ENCODE measurements around the gene TRAF2. TPM values are rescaled to one million over a fixed set of nuclear protein-coding genes. Genes with fewer than 3 reads are reported as not detected.

Gene TRAF2
- total and polyA plus RNA-seq, 2 of the 4 experiments (the other 2 are of a cell fraction): 6.6 to 12.0 TPM

DNA sequence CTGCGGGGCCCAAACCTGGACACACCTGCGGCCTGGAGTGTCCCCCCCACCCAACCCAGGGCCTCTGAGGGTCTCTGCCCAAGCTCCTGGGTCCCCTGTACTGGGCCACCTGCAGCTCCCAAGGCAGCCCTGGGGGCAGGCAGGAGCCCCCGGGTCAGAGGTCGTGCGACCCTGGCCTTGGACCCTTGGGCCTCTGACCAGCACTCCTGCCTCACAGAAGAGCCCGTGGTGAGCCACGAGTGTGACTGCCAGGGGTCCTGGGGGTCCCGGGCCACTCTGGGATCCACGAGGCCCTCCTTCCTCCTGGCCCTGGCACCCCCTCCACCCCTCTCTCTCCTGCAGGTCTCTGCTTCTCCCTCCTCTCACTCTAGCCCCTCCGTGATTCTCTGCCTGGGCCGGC, 86.0 kb downstream of the TRAF2 start:
- H3K4me1 ChIP-seq (ENCODE audit: control insufficient read depth, insufficient read depth, low read length): peaks cover 5% of the 10 kb centered on the region; the same call in 1 of the 2 replicates
- no peak overlapping the region for H4K5ac ChIP-seq (ENCODE audit: low read depth, low read length)
- no peak overlapping the region for H2AK9ac ChIP-seq (replicated peaks; ENCODE audit: low read depth, low read length, poor library complexity)
- WGBS, 2 experiments (ENCODE audit: extremely low coverage in 2 of 2, insufficient read length in 1 of 2): 64% methylated on average over 5 of the region's 11 CpGs; no CpG with 5 or more reads in 1 of the 2 experiments
- H3K9me3 ChIP-seq (ENCODE audit: control insufficient read depth, insufficient read depth, low read length): no peaks in the 10 kb centered on the region
- no peak overlapping the region for H4K8ac ChIP-seq (ENCODE audit: low read depth in 2 of 2, low read length in 2 of 2)
- H3K79me1 ChIP-seq (ENCODE audit: low read depth in 1 of 2, low read length in 2 of 2): no peaks in the 10 kb centered on the region
- ATAC-seq (ENCODE audit: low read depth) (no peak), DNase-seq (no peak)
- no peak overlapping the region for H3K4ac ChIP-seq (ENCODE audit: low read depth, low read length)
- dilution Hi-C loops (cut with HindIII; ENCODE audit: low sequenced_read_pairs, unreplicated experiment): no loop called here
- H2BK120ac ChIP-seq (ENCODE audit: low read depth, low read length): no peak overlapping the region
- no peak overlapping the region for H3K4me2 ChIP-seq (ENCODE audit: low read depth, low read length)
- no peaks in the 10 kb centered on the region for H4K20me1 ChIP-seq (ENCODE audit: insufficient read depth, low read length)
- no peak overlapping the region for H2AK5ac ChIP-seq (ENCODE audit: low read depth, low read length)
- H3K27me3 ChIP-seq (ENCODE audit: control insufficient read depth, insufficient read depth, low read length): peaks cover 17% of the 10 kb centered on the region; the same call in 1 of the 2 replicates
- no peak overlapping the region for H3K18ac ChIP-seq (ENCODE audit: low read depth, low read length)
- CTCF ChIA-PET: no interaction called here
- H2BK20ac ChIP-seq (ENCODE audit: low read depth, low read length): no peak overlapping the region
- no peak overlapping the region for H3K23ac ChIP-seq (ENCODE audit: low read depth, low read length)
- no peak overlapping the region for H2AFZ ChIP-seq (replicated peaks; ENCODE audit: low read length, poor library complexity)
- no peak overlapping the region for H3K56ac ChIP-seq (ENCODE audit: extremely low read depth, insufficient read depth, low read length)
- H3K36me3 ChIP-seq (ENCODE audit: control insufficient read depth, insufficient read depth, low read length): no peaks in the 10 kb centered on the region
- in situ Hi-C loops (cut with MboI; ENCODE audit: low sequenced_read_pairs): no loop called here
- no peak overlapping the region for H4K91ac ChIP-seq (ENCODE audit: insufficient read depth, low read depth, low read length)
- intact Hi-C loops (cut with micrococcal nuclease): no loop called here
- H3K9me1 ChIP-seq (ENCODE audit: insufficient read depth, low read length): no peaks in the 10 kb centered on the region
- POLR2A ChIA-PET (ENCODE audit: unreplicated experiment): no interaction called here
- no peak overlapping the region for H2BK15ac ChIP-seq (ENCODE audit: low read depth, low read length)
- TF ChIP-seq MAZ (IDR thresholded peaks at IDR 0.05; ENCODE audit: borderline replicate concordance, low read depth, low read length) (no peak), CEBPB (IDR thresholded peaks at IDR 0.05; ENCODE audit: low read depth, low read length) (no peak), RCOR1 (IDR thresholded peaks at IDR 0.05; ENCODE audit: insufficient replicate concordance, low read length) (no peak), RFX5 (IDR thresholded peaks at IDR 0.05; ENCODE audit: low read depth, low read length) (no peak), RAD21 (IDR thresholded peaks at IDR 0.05; ENCODE audit: low read length) (no peak), POLR2A (IDR thresholded peaks at IDR 0.05; ENCODE audit: low read depth, low read length) (no peak), BHLHE40 (IDR thresholded peaks at IDR 0.05; ENCODE audit: low read depth, low read length) (no peak), MAFK (IDR thresholded peaks at IDR 0.05; ENCODE audit: low read depth, low read length) (no peak)
- TF ChIP-seq, protein P1, sequence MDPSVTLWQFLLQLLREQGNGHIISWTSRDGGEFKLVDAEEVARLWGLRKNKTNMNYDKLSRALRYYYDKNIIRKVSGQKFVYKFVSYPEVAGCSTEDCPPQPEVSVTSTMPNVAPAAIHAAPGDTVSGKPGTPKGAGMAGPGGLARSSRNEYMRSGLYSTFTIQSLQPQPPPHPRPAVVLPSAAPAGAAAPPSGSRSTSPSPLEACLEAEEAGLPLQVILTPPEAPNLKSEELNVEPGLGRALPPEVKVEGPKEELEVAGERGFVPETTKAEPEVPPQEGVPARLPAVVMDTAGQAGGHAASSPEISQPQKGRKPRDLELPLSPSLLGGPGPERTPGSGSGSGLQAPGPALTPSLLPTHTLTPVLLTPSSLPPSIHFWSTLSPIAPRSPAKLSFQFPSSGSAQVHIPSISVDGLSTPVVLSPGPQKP (IDR thresholded peaks at IDR 0.05; ENCODE audit: borderline replicate concordance, low read depth, low read length): no peak
- H3K27ac ChIP-seq (ENCODE audit: insufficient read depth, low read length): no peak overlapping the region
- H3K14ac ChIP-seq (replicated peaks; ENCODE audit: low read depth, low read length): no peak overlapping the region
- H2BK5ac ChIP-seq (ENCODE audit: low read depth, low read length, poor library complexity, severe bottlenecking): no peak overlapping the region
- H3K4me3 ChIP-seq (ENCODE audit: insufficient read depth, low read depth, low read length): no peak overlapping the region
- BruUV-seq (replicated peaks): no TSS peak
- H3K9ac ChIP-seq (ENCODE audit: low read depth, low read length): no peak overlapping the region
